Upper lobe of left lung (tissue), 4 donors: Measurements from ENCODE around the gene ATP9B.

Experiments
- EP300 ChIP-seq, 4 donors: sonication (generic); formaldehyde crosslinking; IDR thresholded peaks; one replicate each; pipeline ENCODE4 v1.5.1; 2017; ENCODE audit warnings: antibody characterized with exemption in 4 of 4, control low read depth in 2 of 4
- POLR2A ChIP-seq, 4 donors: fragments of 450-650 bp; IDR thresholded peaks; one replicate each; pipeline ENCODE4 v1.5.1; 2016 to 2017; ENCODE audit warnings: antibody characterized with exemption in 4 of 4, mild to moderate bottlenecking in 2 of 4

- TF ChIP-seq POLR2A (IDR thresholded peaks at IDR 0.05) (peak in 2 of 4 donors; percentile 23 to 78), EP300 (IDR thresholded peaks at IDR 0.05) (peak in 3 of 4 donors; percentile 46 to 68 (median 51))
Observed at GRCh38 chr18:79393635-79394533, 324.7 kb downstream of the ATP9B start.
